Measurements from ENCODE around the gene GAS6. TPM values are rescaled to one million over a fixed set of nuclear protein-coding genes. Genes with fewer than 3 reads are reported as not detected.
A peak's percentile ranks its signal among the peaks of the same experiment; 100 is the strongest.

The GAS6 gene
- total RNA-seq, 6 experiments from 2014 or later, result 669 to 813 (median 715) TPM

DNA sequence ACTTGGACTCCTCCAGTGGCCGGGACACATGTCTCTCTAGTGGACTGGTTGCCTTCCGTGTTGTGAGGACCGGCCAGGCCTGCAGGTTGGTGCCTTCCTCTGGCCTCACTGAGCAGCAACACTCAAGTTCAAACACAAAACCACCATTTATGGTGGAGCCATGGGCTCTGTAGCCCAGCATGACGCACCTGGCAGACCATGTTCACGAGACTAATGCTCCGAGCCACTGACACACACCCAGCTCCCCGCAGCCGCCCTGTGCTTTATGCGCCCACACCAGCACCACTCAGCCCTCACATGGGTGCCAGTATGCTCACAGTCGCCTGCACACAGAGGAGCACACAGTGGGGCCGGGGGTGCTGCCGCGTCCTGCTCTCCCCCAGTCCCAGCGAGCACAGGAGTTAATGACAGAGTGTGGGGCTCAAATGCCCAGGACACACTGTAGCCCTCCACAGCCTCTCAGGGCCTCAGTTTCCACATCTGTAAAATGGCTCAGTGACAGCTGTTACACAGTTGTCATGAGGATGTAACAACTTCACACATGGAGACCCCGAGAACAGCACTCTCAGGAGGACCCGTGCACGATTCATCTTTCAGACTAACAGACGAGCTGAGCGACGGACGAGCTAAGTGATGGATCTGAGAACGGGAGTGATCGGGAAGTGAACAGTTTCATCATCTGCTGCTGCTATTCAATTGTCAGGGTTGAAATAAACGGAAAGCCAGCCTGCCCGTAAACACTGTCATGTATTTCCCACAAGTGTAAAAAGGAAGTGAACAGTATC lies 7.8 kb downstream of the GAS6 start:
- peak overlapping the region; percentile 73 for H3K4me3 Mint-ChIP-seq
- no peaks in the 10 kb centered on the region; the same call in 1 of the 2 replicates for H3K9me3 Mint-ChIP-seq
- peaks cover 54% of the 10 kb centered on the region for H3K4me1 Mint-ChIP-seq (ENCODE audit: low read depth)
- TF ChIP-seq, protein P1, sequence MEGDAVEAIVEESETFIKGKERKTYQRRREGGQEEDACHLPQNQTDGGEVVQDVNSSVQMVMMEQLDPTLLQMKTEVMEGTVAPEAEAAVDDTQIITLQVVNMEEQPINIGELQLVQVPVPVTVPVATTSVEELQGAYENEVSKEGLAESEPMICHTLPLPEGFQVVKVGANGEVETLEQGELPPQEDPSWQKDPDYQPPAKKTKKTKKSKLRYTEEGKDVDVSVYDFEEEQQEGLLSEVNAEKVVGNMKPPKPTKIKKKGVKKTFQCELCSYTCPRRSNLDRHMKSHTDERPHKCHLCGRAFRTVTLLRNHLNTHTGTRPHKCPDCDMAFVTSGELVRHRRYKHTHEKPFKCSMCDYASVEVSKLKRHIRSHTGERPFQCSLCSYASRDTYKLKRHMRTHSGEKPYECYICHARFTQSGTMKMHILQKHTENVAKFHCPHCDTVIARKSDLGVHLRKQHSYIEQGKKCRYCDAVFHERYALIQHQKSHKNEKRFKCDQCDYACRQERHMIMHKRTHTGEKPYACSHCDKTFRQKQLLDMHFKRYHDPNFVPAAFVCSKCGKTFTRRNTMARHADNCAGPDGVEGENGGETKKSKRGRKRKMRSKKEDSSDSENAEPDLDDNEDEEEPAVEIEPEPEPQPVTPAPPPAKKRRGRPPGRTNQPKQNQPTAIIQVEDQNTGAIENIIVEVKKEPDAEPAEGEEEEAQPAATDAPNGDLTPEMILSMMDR (IDR thresholded peaks at IDR 0.05), result no peak
- peaks cover 18% of the 10 kb centered on the region for H3K27me3 Mint-ChIP-seq (ENCODE audit: insufficient read depth)
- H3K36me3 Mint-ChIP-seq (ENCODE audit: low read depth), result peaks cover 47% of the 10 kb centered on the region
- H3K27ac Mint-ChIP-seq, result peak overlapping the region; percentile 93
- no peak for DNase-seq

DNA sequence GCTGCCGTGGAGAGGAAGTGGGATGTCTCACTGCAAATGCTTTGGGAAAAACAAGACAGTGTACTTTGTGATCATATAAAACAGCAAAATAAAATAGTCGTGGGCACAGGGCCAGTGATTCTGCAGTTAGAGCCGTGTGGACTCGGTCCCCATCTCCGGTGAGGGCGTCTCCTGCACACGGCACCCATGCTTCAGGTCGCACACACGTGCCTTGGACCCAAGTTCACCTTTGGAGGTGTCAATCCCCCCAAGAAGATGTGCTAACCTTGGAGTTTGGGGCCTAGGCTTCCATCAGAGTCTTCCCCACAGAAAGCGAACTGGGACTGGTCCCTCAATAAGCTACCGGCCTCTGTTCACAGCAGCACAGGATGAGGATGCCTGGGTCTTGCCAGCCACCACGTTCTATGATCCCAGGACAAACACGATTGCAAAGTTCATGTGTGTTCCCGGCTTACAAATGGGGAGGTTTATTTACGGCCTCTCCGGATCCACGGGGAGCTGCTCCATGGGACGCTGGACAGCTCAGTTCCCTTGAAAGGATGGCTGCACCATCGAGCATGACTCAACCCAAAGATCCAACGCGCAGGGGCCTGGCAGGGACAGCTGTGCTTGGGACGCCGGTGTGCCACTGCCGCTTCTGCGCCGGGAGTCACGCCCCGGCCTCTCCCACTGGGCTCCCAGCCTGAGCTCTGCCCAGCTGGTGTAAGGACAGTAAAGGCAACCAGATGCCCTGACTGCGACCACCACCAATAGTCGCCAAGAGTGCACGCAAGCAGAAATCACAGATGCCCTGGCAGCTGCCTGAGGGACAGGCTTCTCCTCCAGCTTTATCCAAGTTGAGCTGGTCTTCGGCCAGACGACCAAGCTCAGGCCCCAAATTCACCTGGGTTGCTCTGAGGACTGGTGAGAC lies 8.6 kb downstream of the GAS6 start:
- H3K4me3 Mint-ChIP-seq, result peak overlapping the region; percentile 30; the same call in 1 of the 2 replicates
- no peak for DNase-seq
- peaks cover 43% of the 10 kb centered on the region for H3K36me3 Mint-ChIP-seq (ENCODE audit: low read depth)
- peaks cover 45% of the 10 kb centered on the region for H3K4me1 Mint-ChIP-seq (ENCODE audit: low read depth)
- H3K27ac Mint-ChIP-seq, result peak overlapping the region; percentile 78
- H3K9me3 Mint-ChIP-seq, result no peaks in the 10 kb centered on the region; the same call in 1 of the 2 replicates
- TF ChIP-seq, protein P1 (IDR thresholded peaks at IDR 0.05), result no peak
- peaks cover 18% of the 10 kb centered on the region for H3K27me3 Mint-ChIP-seq (ENCODE audit: insufficient read depth)

DNA sequence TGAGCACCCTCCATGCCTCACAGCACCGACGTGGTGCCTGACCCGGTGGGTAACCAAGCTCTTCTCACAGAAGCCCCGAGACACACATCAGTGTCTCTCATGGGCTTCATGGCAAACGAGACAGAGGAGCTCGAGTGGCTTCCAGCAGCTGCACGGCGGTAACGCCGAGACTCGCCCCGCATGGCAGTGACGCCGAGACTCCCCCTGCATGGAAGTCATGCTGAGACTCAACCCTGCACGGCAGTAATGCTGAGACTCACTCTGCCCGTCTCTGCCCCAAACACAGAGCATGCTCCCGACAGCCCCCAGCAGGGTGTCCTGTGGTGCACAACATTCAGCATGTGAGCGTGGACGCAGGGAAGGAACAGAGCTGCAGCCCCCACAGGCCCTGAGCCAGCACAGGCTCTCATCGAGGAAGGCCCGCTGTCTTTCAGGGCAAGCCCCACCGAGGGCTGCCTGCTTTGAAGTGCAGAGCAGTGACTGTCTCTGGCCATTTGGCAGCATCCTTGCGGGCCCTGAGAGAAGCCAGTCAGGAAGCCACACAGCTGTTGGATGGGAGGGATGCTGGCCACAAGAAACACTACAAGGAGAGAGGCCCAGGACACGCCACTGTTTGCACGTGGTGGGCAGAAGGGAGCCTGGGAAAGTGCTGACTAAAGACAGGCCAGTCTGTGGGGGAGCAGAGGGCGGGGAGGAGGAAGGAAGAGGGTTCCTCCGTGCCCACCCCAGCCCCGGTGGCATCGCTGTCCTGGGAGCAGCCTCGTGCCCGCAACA lies 9.5 kb downstream of the GAS6 start:
- Mint-ChIP-seq H3K9me3 (no peaks in the 10 kb centered on the region; the same call in 1 of the 2 replicates), H3K36me3 (ENCODE audit: low read depth) (peaks cover 35% of the 10 kb centered on the region), H3K27me3 (ENCODE audit: insufficient read depth) (peaks cover 17% of the 10 kb centered on the region), H3K27ac (peak overlapping the region; percentile 78), H3K4me3 (peak overlapping the region; percentile 30; the same call in 1 of the 2 replicates), H3K4me1 (ENCODE audit: low read depth) (peaks cover 37% of the 10 kb centered on the region)
- TF ChIP-seq, protein P1 (IDR thresholded peaks at IDR 0.05), result 0 out of 2 replicates have a peak, but pooled peaks have one; percentile 2
- no peak for DNase-seq

DNA sequence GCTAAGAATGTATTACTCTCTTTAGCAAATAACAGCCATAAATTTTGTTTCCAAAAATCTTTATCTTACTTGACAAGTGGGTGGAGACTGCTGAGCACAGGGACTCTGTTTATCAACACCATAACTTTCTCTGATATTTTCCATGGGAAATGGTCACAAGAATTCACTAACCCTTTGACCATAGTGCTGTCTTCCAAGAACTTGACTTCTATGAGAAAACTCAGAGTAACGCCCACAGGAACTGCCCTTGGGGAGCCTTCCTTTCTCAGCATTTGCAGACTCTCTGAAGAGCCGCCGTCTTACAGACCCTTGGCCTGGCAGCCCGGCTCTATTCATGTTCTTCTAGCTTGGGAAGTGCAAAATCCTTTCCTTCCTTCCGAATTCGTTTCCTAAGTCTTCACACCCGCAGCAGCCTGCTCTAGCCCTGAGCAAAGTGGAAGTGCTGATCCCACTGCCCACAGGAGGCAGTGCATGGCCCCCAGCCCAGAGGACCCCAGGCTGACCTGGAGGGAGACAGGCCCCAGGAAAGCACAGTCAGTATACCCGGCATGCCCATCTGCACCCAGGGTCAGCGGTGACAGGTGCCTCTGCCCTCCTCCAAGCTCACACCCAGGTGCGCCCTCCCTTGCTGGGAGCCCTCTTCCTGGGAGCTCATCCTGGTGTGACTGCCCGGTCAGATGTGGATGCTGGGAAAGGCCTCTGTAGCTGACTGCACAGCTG lies 10.2 kb downstream of the GAS6 start:
- Mint-ChIP-seq H3K36me3 (ENCODE audit: low read depth) (peaks cover 33% of the 10 kb centered on the region), H3K4me3 (peak overlapping the region; percentile 47; the same call in 1 of the 2 replicates), H3K4me1 (ENCODE audit: low read depth) (peaks cover 29% of the 10 kb centered on the region), H3K27me3 (ENCODE audit: insufficient read depth) (peaks cover 16% of the 10 kb centered on the region), H3K9me3 (no peaks in the 10 kb centered on the region; the same call in 1 of the 2 replicates), H3K27ac (peak overlapping the region; percentile 78)
- no peak for DNase-seq
- TF ChIP-seq, protein P1 (IDR thresholded peaks at IDR 0.05), result no peak
